GM12878 (cell line): ENCODE data around the gene MBNL1. TPM values are rescaled to one million over a fixed set of nuclear protein-coding genes. Genes with fewer than 3 reads are reported as not detected.
A peak's percentile ranks its signal among the peaks of the same experiment; 100 is the strongest.

Source experiments
- ATF7 ChIP-seq: fragments of 450-650 bp; IDR thresholded peaks from 2 replicates; pipeline ENCODE4 v1.6.1; 2016; ENCODE audit warnings: low read depth, mild to moderate bottlenecking
- CREB1 ChIP-seq: IDR thresholded peaks from 2 replicates; pipeline ENCODE4 v1.6.1; 2012; ENCODE audit warnings: low read depth, mild to moderate bottlenecking, inconsistent platforms
- DPF2 ChIP-seq: fragments of 450-650 bp; IDR thresholded peaks from 2 replicates; pipeline ENCODE4 v1.6.1; 2017; ENCODE audit warnings: mild to moderate bottlenecking
- EED ChIP-seq: sonication (generic); IDR thresholded peaks from 2 replicates; pipeline ENCODE4 v1.6.1; 2016; ENCODE audit warnings: antibody characterized with exemption, low read depth
- JUNB ChIP-seq: IDR thresholded peaks from 2 replicates; pipeline ENCODE4 v1.6.1; 2016; ENCODE audit warnings: antibody characterized with exemption, mild to moderate bottlenecking
- MTA3 ChIP-seq: IDR thresholded peaks from 2 replicates; pipeline ENCODE4 v1.6.1; 2012; ENCODE audit warnings: low read length, inconsistent platforms, borderline replicate concordance
- NBN ChIP-seq: fragments of 450-650 bp; IDR thresholded peaks from 2 replicates; pipeline ENCODE4 v1.6.1; 2016
- PBX3 ChIP-seq: IDR thresholded peaks from 2 replicates; pipeline ENCODE4 v1.6.1; 2011; ENCODE audit warnings: mild to moderate bottlenecking, low read depth, low read length, moderate library complexity; ENCODE audit not compliant: insufficient replicate concordance
- TCF7 ChIP-seq: IDR thresholded peaks from 2 replicates; pipeline ENCODE4 v1.6.1; 2014; ENCODE audit warnings: antibody characterized with exemption, borderline replicate concordance
- polyA plus RNA-seq, 11 experiments: library from polyadenylated mRNA; depleted of rRNA in 4 of 11; unstranded in 6 of 11; stranded (reverse) in 5 of 11; fragments of >200 nt; fragmentation: Nextera tagmentation in 4 of 11; fragmentation: Illumina TruSeq in 1 of 11; extraction: Ambion mirVana in 4 of 11; extraction: Trizol in 1 of 11; gene quantifications; 1 replicate in 1 of 11; 2 replicates in 10 of 11; pipeline versions ENCODE4 v1.2.1 to v1.2.3, GENCODE V29; 2011 to 2016; ENCODE audit warnings: inconsistent platforms in 2 of 11, missing spikeins in 2 of 11, low read depth in 1 of 11
- total RNA-seq, 4 experiments: library from RNA; depleted of rRNA in 3 of 4; stranded (reverse); fragments of >200 nt in 3 of 4; fragmentation: Illumina TruSeq in 1 of 4; extraction: Trizol in 1 of 4; gene quantifications; 2 replicates each; pipeline versions ENCODE4 v1.2.1 to v1.2.3, GENCODE V29; 2013 to 2021
- TF ChIP-seq, protein P1 (sequence below): IDR thresholded peaks from 2 replicates; pipeline ENCODE4 v1.6.1; 2012; ENCODE audit warnings: mild to moderate bottlenecking, low read depth, low read length

Gene MBNL1
- total and polyA plus RNA-seq, 10 of the 15 experiments (the other 5 are each of a cell fraction or from before 2014, with no cell fraction given), result 59.6 to 337 (median 143) TPM

DNA sequence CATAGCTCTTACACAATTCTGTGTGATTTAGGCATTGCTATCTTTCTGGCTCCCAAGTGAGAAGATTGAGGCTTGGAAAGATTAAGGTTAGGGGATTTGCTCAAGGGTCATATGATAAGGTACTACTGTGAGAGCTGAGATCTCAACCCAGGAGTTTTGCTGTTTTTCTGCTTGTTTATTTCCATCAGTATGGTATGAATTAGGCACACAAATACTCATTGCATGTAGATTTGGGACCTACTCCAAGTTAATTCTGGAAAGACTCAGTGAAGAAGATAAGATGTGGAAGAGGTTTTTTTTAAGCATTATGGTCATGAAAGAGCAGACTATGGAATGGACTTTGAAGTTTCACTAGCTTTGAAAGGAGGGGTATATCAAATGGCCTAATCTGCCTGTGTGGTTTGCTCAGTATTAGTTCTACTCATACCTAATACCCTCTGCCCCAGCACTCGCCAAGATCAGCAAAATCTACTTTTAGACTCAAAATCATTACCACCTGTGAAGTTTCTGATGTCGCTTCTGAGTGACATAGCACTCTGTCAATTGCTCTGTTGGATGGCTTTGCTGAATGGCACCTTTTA, 12.5 kb downstream of the MBNL1 start (continued):
- TF ChIP-seq, protein P1, sequence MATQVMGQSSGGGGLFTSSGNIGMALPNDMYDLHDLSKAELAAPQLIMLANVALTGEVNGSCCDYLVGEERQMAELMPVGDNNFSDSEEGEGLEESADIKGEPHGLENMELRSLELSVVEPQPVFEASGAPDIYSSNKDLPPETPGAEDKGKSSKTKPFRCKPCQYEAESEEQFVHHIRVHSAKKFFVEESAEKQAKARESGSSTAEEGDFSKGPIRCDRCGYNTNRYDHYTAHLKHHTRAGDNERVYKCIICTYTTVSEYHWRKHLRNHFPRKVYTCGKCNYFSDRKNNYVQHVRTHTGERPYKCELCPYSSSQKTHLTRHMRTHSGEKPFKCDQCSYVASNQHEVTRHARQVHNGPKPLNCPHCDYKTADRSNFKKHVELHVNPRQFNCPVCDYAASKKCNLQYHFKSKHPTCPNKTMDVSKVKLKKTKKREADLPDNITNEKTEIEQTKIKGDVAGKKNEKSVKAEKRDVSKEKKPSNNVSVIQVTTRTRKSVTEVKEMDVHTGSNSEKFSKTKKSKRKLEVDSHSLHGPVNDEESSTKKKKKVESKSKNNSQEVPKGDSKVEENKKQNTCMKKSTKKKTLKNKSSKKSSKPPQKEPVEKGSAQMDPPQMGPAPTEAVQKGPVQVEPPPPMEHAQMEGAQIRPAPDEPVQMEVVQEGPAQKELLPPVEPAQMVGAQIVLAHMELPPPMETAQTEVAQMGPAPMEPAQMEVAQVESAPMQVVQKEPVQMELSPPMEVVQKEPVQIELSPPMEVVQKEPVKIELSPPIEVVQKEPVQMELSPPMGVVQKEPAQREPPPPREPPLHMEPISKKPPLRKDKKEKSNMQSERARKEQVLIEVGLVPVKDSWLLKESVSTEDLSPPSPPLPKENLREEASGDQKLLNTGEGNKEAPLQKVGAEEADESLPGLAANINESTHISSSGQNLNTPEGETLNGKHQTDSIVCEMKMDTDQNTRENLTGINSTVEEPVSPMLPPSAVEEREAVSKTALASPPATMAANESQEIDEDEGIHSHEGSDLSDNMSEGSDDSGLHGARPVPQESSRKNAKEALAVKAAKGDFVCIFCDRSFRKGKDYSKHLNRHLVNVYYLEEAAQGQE, result no peak
- TF ChIP-seq CREB1, result peak; percentile 72
- 0 out of 2 replicates have a peak, but pooled peaks have one; percentile 7 for TF ChIP-seq JUNB
- TF ChIP-seq EED, result 0 out of 2 replicates have a peak, but pooled peaks have one; percentile 23
- peak; percentile 51; the same call in 1 of the 2 replicates for TF ChIP-seq NBN
- TF ChIP-seq PBX3, result peak; percentile 70
- peak; percentile 46; the same call in 1 of the 2 replicates for TF ChIP-seq TCF7
- peak; percentile 56 for TF ChIP-seq ATF7
- peak; percentile 37; the same call in 1 of the 2 replicates for TF ChIP-seq DPF2
- 0 out of 2 replicates have a peak, but pooled peaks have one; percentile 41 for TF ChIP-seq MTA3
